Measurements from ENCODE around the gene SH3RF3. TPM values are rescaled to one million over a fixed set of nuclear protein-coding genes. Genes with fewer than 3 reads are reported as not detected.

The SH3RF3 gene
- total RNA-seq, 6 donors from 2014 or later = 4.1 to 21.0 (median 8.0) TPM

GRCh38 chr2:109451671-109452070, 322.7 kb downstream of the SH3RF3 start:
- no peak overlapping the region for H3K4me3 ChIP-seq
- WGBS, 2 donors = 83 to 87% methylated on average over 6 of the region's 6 CpGs
- H3K9me3 ChIP-seq = no peaks in the 10 kb centered on the region
- peaks cover 0 to 23% (median 2%) of the 10 kb centered on the region in 4 donors for H3K36me3 ChIP-seq
- H3K4me1 ChIP-seq = peaks cover 0 to 4% (median 0%) of the 10 kb centered on the region in 4 donors
- H3K27ac ChIP-seq = no peak overlapping the region
- H3K27me3 ChIP-seq = no peaks in the 10 kb centered on the region
- no peak for TF ChIP-seq EP300 (IDR thresholded peaks at IDR 0.05)
- TF ChIP-seq CTCF (IDR thresholded peaks at IDR 0.05) = no peak
- TF ChIP-seq POLR2A (IDR thresholded peaks at IDR 0.05) = no peak
- no peak for TF ChIP-seq POLR2AphosphoS5 (IDR thresholded peaks at IDR 0.05)
- DNase-seq (no peak), ATAC-seq (ENCODE audit: low FRiP score in 2 of 2) (no peak)

- H3K9me3 ChIP-seq = no peaks in the 10 kb centered on the region
- DNase-seq (peak in 1 of 2 donors; percentile 59), ATAC-seq (ENCODE audit: low FRiP score in 2 of 2) (no peak)
- H3K36me3 ChIP-seq = peaks cover 0 to 23% (median 2%) of the 10 kb centered on the region in 4 donors
- no peak for TF ChIP-seq EP300 (IDR thresholded peaks at IDR 0.05)
- TF ChIP-seq CTCF (IDR thresholded peaks at IDR 0.05) = no peak
- no peak for TF ChIP-seq POLR2AphosphoS5 (IDR thresholded peaks at IDR 0.05)
- no peak for TF ChIP-seq POLR2A (IDR thresholded peaks at IDR 0.05)
- WGBS, 2 donors = 93 to 94% methylated on average over 12 to 17 of the region's 17 CpGs
- no peak overlapping the region for H3K4me3 ChIP-seq
- H3K27me3 ChIP-seq = no peaks in the 10 kb centered on the region
- peaks cover 0 to 4% (median 0%) of the 10 kb centered on the region in 4 donors for H3K4me1 ChIP-seq
- H3K27ac ChIP-seq = no peak overlapping the region
Measured at GRCh38 chr2:109452318-109453305, 323.6 kb downstream of the SH3RF3 start.

- ATAC-seq (ENCODE audit: low FRiP score in 2 of 2) (no peak), DNase-seq (no peak)
- Histone ChIP-seq H3K27me3 (no peaks in the 10 kb centered on the region), H3K4me1 (peaks cover 0 to 4% (median 0%) of the 10 kb centered on the region in 4 donors), H3K27ac (no peak overlapping the region), H3K36me3 (peaks cover 0 to 23% (median 2%) of the 10 kb centered on the region in 4 donors), H3K4me3 (no peak overlapping the region), H3K9me3 (no peaks in the 10 kb centered on the region)
- 90 to 94% methylated on average over 15 of the region's 15 CpGs for WGBS, 2 donors
- no peak for TF ChIP-seq CTCF (IDR thresholded peaks at IDR 0.05)
- no peak for TF ChIP-seq EP300 (IDR thresholded peaks at IDR 0.05)
- TF ChIP-seq POLR2AphosphoS5 (IDR thresholded peaks at IDR 0.05) = no peak
- no peak for TF ChIP-seq POLR2A (IDR thresholded peaks at IDR 0.05)
Measured at GRCh38 chr2:109453371-109453995, 324.5 kb downstream of the SH3RF3 start.

GRCh38 chr2:109454304-109454703, 325.3 kb downstream of the SH3RF3 start:
- DNase-seq (peak in 1 of 2 donors; percentile 42), ATAC-seq (ENCODE audit: low FRiP score in 2 of 2) (no peak)
- TF ChIP-seq EP300 (IDR thresholded peaks at IDR 0.05) = no peak
- TF ChIP-seq CTCF (IDR thresholded peaks at IDR 0.05) = no peak
- no peak for TF ChIP-seq POLR2AphosphoS5 (IDR thresholded peaks at IDR 0.05)
- TF ChIP-seq POLR2A (IDR thresholded peaks at IDR 0.05) = no peak
- Histone ChIP-seq H3K4me3 (no peak overlapping the region), H3K27ac (no peak overlapping the region), H3K27me3 (no peaks in the 10 kb centered on the region), H3K36me3 (peaks cover 0 to 20% (median 2%) of the 10 kb centered on the region in 4 donors), H3K9me3 (no peaks in the 10 kb centered on the region), H3K4me1 (peaks cover 0 to under 1% (median 0%) of the 10 kb centered on the region in 4 donors)
- WGBS, 2 donors = 83 to 90% methylated on average over 2 to 6 of the region's 6 CpGs

Measured in upper lobe of left lung (tissue), 6 donors.